Heart right ventricle (tissue), 16 donors: Measurements from ENCODE around the gene GALNT3. TPM values are rescaled to one million over a fixed set of nuclear protein-coding genes. Genes with fewer than 3 reads are reported as not detected.

ENCODE experiments used
- ATAC-seq, 8 donors: fragments of 200-7000 bp; cut with Tn5 transposase; one replicate each; pipeline ENCODE4 v1.9.1; 2020; ENCODE audit warnings: mild to moderate bottlenecking in 8 of 8, moderate library complexity in 8 of 8, moderate number of reproducible peaks in 1 of 8
- DNase-seq, 2 donors: peaks; one replicate each; pipeline ENCODE4 v3.0.0-alpha.2; 2020
- H3K27ac ChIP-seq, 10 donors: fragments of 200-600 bp; sonication (generic) in 2 of 10; one replicate each; pipeline versions ENCODE4 v1.5.0 to v1.8.0; 2020 to 2022; ENCODE audit warnings: mild to moderate bottlenecking in 3 of 10
- H3K27me3 ChIP-seq, 7 donors: fragments of 200-600 bp; one replicate each; pipeline ENCODE4 v1.8.0; 2021 to 2022; ENCODE audit warnings: mild to moderate bottlenecking in 2 of 7
- H3K36me3 ChIP-seq, 9 donors: fragments of 200-600 bp; sonication (generic) in 1 of 9; one replicate each; pipeline versions ENCODE4 v1.5.0 to v1.8.0; 2020 to 2022; ENCODE audit warnings: mild to moderate bottlenecking in 2 of 9
- H3K4me1 ChIP-seq, 9 donors: fragments of 200-600 bp; sonication (generic) in 1 of 9; one replicate each; pipeline versions ENCODE4 v1.5.0 to v1.8.0; 2020 to 2022; ENCODE audit warnings: mild to moderate bottlenecking in 4 of 9
- H3K4me3 ChIP-seq, 10 donors: fragments of 200-600 bp; sonication (generic) in 2 of 10; one replicate each; pipeline versions ENCODE4 v1.5.0 to v1.8.0; 2020 to 2022; ENCODE audit warnings: mild to moderate bottlenecking in 7 of 10, moderate library complexity in 2 of 10
- H3K9me3 ChIP-seq, 11 donors: fragments of 200-600 bp in 10 of 11; sonication (generic) in 2 of 11; one replicate each; pipeline versions ENCODE4 v1.5.0 to v1.8.0; 2013 to 2022; ENCODE audit warnings: mild to moderate bottlenecking in 2 of 11, control low read depth in 1 of 11, moderate library complexity in 1 of 11
- CTCF ChIP-seq, 9 donors: fragments of 200-600 bp; sonication (generic) in 2 of 9; IDR thresholded peaks; one replicate each; pipeline versions ENCODE4 v1.5.0 to v1.8.0; 2021 to 2022; ENCODE audit warnings: antibody characterized with exemption in 9 of 9, mild to moderate bottlenecking in 5 of 9, moderate library complexity in 1 of 9
- WGBS, 2 donors: extraction: QIAGEN DNeasy Blood & Tissue Kit; methylation state at CpG; one replicate each; pipeline ENCODE4 v1.1.7; 2013; ENCODE audit warnings: inconsistent platforms in 1 of 2; 5-methylcytosine and 5-hydroxymethylcytosine counted together
- intact Hi-C, 10 donors: fragments of 100-400 bp; cut with DNase I; formaldehyde crosslinking; loops; one replicate each; pipeline versions ENCODE4 v1.11.1 to v1.14.2; 2022
- polyA plus RNA-seq, 2 donors: library from polyadenylated mRNA; stranded (reverse); fragments of 200-250 nt; gene quantifications; one replicate each; pipeline ENCODE4 v1.2.3, GENCODE V29; 2013
- total RNA-seq, 10 donors: library from RNA; stranded (reverse); fragmentation: NEBNext Ultra II Directional in 3 of 10; extraction: Animal tissue kit (Norgen Biotek cat#: 25700) in 3 of 10; gene quantifications; one replicate each; pipeline versions ENCODE4 v1.2.1 to v1.2.4, GENCODE V29; 2021 to 2023
- donor health status: Arrhythmogenic right ventricular cardiomyopathy.
- donor health status: ischemic (EF 13 %, LVEDD 7.1; RV severe dilation, severe dysfunction).
- donor health status: healthy with polysubstance abuse.
- donor health status: DM: no; HTN: yes; CAD: no.
- donor health status: DM: no; HTN: no; CAD: no.
- donor health status: ischemic (EF 25% LVEDD 6.9; RV normal size, moderate dysfunction).
- donor health status: ischemic (EF 25% LVEDD 5.7; RV mildly dilated, moderate dysfunction).
- donor health status: healthy.
- donor health status: DM: yes; HTN: yes; CAD: no.
- donor health status: Ischemic cardiomyopathy.
- donor health status: ischemic (EF 35%, LVEDD 5.7; RV mildly dilated, moderate dysfunction).
- donor health status: nonischemic (EF 11% LVEDD 7.7; RV severe dilation, severe dysfunction).
- donor health status: DM: yes; HTN: yes; CAD: no.
- donor health status: PGD.
- donor health status: ischemic (EF 29% LVEDD 5.4; RV normal size, mild dysfunction).
- donor health status: nonischemic (EF 23%, LVEDD 6.1; RV moderate dilation, normal function).

The GALNT3 gene
- total and polyA plus RNA-seq, 12 donors: 0.13 to 1.1 (median 0.27) TPM; not detected in 2

DNA sequence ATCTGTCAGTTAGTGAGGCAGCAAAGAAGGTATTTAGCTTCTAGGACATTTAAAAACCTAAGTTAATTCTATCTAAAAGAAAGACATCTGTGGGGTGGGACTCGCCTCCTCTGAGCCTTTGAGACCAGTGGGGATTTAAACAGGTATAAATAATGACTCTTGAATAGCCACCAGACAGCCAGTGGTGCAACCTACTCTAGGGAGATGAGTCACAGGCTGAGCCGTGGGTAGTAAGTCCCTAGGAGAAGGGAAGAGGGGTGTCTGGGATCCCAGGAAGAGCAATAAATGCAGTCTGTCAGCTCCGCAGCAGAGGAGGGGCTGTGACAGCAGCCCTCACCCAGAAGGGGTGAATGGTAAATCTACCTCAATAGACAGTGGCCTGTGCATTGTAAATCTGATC, 43.1 kb upstream of the GALNT3 start:
- no peak for ATAC-seq

DNA sequence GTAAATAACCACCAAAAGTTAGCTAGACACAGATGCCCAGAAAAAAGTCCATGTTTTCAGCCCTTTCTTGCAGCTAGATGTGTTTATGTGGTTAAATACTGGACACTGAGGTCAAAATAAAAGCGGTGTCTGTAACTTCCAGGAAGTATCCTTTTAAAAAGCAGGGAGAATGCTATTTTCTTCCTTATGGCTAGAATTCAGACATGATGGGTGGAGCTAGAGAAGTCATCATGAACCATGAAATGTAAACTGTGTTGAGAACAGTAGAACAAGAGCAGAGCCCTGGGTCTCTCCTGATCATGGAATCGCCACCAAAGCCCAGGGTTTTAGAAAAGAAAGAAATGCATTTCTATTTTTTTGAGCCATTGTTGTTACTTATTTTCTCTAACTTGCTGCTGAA, 41.3 kb upstream of the GALNT3 start:
- Histone ChIP-seq H3K4me3 (no peak overlapping the region), H3K36me3 (no peaks in the 10 kb centered on the region), H3K27me3 (no peaks in the 10 kb centered on the region), H3K9me3 (no peaks in the 10 kb centered on the region), H3K4me1 (no peaks in the 10 kb centered on the region), H3K27ac (no peak overlapping the region)
- no peak for DNase-seq
- ATAC-seq: no peak
- no peak for TF ChIP-seq CTCF (IDR thresholded peaks at IDR 0.05)
- 82 to 85% methylated on average over 2 of the region's 2 CpGs for WGBS, 2 donors
- intact Hi-C loops: no loop called here

More for the DNA sequence above, 43.1 kb upstream of the GALNT3 start:
- no peak for TF ChIP-seq CTCF (IDR thresholded peaks at IDR 0.05)
- no peak overlapping the region for H3K4me3 ChIP-seq
- H3K4me1 ChIP-seq: no peaks in the 10 kb centered on the region
- H3K9me3 ChIP-seq: no peaks in the 10 kb centered on the region
- DNase-seq: no peak
- WGBS, 2 donors: 68 to 87% methylated on average over 3 of the region's 3 CpGs
- intact Hi-C loops: no loop called here
- no peaks in the 10 kb centered on the region for H3K36me3 ChIP-seq
- no peak overlapping the region for H3K27ac ChIP-seq
- no peaks in the 10 kb centered on the region for H3K27me3 ChIP-seq

DNA sequence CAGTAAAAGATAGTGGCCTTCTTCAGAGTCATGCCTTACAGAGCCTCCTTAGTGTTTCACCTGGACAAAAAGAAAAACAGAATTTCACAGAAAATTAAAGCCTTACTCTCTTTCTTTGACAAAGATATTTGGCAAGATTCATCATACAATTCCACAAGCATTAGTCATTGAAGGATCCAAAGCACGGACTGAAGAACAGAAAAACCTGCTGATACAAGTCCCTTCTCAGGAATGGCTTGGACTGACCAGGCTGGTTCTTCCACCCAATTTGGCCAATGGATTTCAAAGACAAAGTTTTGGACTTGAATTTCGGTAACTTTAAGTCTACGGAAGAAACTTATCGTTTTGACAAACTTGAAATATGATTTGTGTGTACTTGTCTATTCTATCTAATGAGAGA, 39.1 kb upstream of the GALNT3 start:
- 88 to 91% methylated on average over 4 of the region's 4 CpGs for WGBS, 2 donors
- intact Hi-C loops: no loop called here
- no peaks in the 10 kb centered on the region for H3K36me3 ChIP-seq
- no peak overlapping the region for H3K27ac ChIP-seq
- H3K9me3 ChIP-seq: no peaks in the 10 kb centered on the region
- TF ChIP-seq CTCF (IDR thresholded peaks at IDR 0.05): no peak
- no peaks in the 10 kb centered on the region for H3K27me3 ChIP-seq
- H3K4me3 ChIP-seq: no peak overlapping the region
- ATAC-seq (no peak), DNase-seq (no peak)
- H3K4me1 ChIP-seq: no peaks in the 10 kb centered on the region

- Histone ChIP-seq H3K27ac (no peak overlapping the region), H3K36me3 (no peaks in the 10 kb centered on the region), H3K4me1 (peaks cover 0 to 8% (median 0%) of the 10 kb centered on the region in 9 donors), H3K27me3 (no peaks in the 10 kb centered on the region), H3K9me3 (no peaks in the 10 kb centered on the region), H3K4me3 (no peak overlapping the region)
- WGBS, 2 donors: 72 to 89% methylated on average over 1 of the region's 1 CpG
- intact Hi-C loops: no loop called here
- TF ChIP-seq CTCF (IDR thresholded peaks at IDR 0.05): no peak
- no peak for DNase-seq
- no peak for ATAC-seq
These were observed 33.9 kb upstream of the GALNT3 start for GRCh38 chr2:165827921-165828276.
